ENCODE data around the gene HOXA5. TPM values are rescaled to one million over a fixed set of nuclear protein-coding genes. Genes with fewer than 3 reads are reported as not detected.

HOXA5 gene
- total RNA-seq, 1 experiment from 2014 or later = 7.5 TPM

DNA sequence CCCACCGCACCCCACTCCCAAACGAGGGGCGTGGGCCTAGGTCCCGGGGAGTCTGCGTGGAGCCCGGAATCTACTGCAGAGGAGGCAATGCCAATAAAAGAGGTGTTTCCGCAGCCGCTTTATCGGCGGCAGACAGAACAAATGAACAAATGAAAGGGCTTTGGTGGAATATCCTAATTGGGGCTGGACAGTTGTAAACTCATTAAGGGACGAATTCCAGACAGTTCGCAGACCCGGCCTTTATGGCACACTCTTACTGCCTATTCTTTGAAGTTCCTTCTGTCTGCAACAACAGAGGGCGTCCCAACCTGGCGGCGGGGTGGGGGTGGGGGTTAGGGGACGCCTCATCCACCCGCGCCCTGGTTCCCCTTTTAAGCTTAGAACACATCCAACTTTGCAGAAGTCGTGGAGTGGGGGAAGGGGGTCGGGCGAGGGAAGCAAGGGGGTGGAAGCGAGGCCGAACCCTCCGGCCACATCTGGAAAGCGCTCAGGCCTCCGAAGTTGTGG lies 17.8 kb upstream of the HOXA5 start:
- no peak for DNase-seq (ENCODE audit: extremely low read depth, low read depth)

DNA sequence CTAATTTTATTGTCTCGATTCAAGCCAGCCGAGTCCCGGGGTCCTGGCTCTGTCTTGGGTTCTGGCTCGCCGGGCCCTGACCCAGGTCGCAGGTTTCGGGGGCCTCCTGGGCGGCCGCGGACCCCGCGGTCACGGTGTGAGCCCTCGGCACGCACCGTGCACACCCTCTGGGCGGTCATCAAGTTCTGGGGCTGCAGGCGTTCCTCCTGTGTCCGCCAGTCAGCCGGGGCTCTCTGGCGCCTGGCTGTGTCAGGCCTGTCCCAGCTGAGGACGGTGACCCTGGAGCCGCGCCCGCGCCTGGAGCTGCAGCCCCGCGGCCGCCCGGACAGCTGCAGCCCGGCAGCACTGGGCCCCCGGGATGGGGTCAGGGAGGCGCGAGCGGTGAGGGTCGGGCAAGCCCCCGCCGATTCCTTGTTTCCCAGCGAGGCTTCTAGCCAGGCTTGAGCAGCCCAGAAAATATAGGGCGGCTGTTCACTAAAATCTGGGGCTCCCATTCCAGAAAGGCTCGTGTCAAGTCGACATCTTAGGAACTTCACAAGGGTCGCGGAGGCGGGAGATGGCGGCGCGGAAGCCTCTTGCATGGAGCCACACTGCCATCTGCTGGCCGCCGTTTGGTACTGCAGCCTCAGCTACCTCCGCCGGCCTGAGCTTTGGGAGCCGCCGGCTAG lies 17.2 kb upstream of the HOXA5 start:
- peak; percentile 73 for DNase-seq (ENCODE audit: extremely low read depth, low read depth)

DNA sequence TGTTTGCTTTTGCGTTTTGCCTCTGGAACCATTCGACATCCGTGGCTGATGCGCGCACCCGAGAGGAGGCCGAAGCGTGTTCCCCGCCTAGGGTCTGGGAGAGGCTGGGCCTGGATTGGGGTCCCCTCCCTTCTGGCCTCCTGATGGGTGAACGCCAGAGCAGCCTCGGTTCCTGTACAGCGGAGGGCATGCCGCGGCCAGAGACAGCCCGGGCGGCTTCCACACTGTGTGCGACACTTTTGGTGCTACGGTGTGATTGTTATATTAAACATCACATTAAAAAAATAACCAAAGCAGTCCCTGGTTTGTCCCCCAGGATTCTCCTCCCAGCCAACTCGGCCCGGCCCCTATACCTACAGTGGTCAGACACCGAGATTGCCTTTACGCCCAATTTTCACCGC lies 16.7 kb upstream of the HOXA5 start:
- DNase-seq (ENCODE audit: extremely low read depth, low read depth) = no peak

DNA sequence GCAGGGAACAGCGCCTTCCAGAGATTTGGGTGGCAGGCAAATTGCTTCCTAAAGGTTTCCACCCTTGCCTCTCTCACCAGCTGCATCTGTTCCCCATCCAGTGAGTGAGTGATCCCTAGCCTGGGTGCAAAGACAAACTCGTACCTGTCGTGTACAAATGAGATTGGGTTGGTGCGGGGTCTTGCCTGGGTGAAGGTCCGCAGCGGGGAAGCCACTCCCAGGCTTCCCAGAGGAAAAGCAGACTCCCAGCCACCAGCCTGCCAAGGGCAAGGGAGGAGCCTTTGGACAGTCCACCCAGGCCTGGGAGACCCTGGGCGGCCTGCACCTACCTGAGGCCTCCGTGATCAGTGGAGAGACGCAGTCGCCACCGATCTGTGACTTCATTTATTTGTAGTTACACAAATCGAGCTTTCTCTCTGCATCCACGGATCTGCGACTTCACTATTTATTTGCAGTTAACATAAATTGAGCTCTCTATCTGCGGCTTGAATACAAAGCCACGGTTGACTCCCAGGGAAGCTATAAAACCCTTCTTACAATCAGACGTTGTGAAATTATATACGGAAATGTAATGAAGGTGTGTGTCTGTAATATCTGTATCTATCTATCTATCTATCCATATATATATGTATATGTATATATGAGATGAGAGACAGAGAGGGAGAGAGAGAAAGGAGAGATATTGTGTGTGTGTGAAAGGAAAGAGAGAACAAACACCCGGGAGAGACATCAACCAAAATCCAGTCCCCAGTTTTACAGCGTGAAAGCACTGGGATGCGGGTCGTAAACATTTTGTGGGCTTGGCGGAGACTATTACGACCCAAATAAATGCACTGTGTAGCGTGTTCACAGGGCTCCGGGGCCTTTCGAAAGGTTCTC lies 16.0 kb upstream of the HOXA5 start:
- no peak for DNase-seq (ENCODE audit: extremely low read depth, low read depth)

DNA sequence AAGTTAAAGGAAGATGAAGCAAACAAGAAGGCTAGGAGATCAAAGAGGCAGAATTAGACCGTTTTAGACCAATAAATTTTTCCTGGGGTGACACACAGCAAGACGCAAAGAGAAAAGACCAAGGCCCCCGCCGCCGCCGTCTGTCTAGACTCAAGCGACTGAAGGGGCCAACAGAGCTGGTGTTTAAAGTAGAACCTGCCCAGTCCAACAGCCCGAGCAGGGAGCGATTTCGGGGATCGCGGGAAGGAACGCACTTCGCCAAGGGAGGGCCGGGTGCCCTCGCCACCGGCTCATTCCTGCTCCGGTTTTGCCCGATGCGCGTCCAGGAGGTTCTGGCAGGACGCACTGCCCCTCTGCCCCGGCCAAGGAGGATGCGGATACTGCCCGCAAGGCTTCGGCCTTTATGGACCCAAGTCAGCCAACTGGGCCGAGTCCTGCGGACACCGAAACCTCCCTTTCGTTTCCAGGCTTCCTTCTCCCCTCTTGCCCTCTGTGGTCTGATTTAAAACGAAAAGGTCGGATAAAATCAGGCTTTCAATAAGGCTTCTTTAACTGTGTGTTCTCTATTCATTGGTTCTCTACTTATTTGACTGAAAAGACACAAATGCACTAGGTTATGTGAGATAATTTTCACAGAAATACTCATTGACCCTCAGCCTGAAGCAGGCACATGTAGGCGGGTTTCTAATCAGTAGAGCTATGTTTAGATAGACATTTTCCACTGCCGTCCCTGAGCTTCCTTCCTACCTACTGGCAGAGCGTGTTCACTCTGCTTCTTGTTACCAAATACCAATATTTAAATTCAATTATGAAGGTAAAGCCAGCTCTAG lies 15.2 kb upstream of the HOXA5 start:
- no peak for DNase-seq (ENCODE audit: extremely low read depth, low read depth)

DNA sequence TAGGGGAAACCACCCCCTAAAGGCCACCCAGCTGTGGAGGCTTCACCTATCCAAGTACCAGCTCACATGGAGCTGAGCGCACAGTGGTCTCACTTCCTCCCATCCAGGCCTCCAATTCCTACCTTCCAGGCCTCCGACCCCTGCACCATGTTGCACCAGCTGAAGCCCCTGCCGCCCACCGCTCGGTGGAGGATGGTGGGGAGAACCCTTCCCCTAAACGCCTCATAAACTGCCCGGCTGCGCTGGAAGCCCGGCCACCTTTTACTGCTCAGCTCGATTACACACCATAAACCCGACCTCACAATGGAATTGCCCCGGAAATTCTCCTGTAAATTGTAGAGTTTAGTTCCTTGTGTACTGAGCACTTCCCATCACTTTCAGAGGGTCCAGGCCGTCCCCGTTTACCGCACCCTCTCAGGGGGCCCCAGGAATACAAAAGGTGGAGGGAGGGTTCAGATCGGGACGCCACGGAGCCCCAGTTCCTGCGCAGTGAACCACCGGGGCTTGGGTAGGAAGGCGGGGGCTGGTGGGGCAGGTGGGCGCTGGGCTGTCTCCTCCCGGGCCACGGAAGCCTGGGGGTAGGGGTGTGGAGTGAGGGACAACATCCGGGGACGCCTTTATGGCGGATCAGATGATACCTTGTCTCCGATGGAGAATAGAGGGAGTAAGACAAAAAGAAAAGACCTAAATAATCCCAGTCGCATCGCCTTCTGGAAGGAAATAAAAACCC lies 14.4 kb upstream of the HOXA5 start:
- no peak for DNase-seq (ENCODE audit: extremely low read depth, low read depth)

DNA sequence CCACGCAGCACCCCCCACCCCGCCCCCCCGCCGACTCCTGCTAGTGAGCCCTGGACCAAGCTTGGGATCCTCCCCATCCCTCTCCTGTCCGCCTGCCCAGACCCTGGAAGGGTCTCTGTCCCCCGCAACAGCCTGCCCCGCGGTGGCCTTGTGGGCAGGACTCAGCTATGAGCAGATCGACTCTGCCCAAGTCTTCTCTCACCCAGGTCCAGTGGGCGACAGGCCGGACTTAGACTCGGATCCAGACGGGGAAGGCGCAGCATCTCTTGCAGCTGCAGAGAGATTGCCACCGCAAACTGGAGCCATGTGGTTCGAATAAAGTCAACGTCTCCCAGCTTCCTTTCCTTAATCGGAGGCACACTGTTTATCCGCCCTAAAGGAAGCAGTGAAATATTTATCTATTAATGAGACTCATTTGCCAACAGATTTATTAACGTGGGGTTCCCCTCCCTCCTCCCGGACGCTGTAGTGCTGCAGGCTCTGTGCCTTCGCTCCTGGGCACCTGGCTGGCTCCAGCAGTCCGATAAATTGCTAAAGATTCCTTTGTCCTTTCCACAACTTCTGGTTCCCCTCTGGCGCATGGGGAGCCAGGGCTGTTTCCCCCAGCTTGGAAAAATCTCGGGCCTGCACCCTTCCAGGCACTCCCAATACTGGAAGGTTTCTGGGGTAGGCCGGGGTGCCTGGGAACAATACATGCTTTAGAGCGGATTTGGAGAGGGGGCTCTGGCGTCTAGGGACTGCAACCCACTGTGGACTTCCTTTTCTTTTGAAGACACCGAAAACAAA lies 13.6 kb upstream of the HOXA5 start:
- DNase-seq (ENCODE audit: extremely low read depth, low read depth) = no peak

DNA sequence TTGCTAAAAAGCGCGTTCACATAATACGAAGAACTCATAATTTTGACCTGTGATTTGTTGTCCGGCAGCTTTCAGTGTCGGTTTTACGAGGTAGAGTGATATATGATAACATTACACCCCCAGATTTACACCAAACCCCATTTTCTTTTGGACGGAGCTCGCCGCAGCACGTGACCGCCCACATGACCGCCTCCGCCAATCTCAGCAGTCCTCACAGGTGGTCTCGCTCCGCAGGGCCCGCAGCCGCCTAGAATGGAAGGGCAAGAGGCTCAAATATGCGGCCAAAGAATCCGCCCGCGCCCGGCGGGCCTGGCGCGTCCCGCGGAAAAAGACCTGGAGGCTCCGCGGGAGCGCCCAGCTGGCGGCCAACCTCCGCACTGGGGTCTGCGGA lies 13.0 kb upstream of the HOXA5 start, which contains the start of gene HOXA7:
HOXA7 (minus strand) TSS at position 168 of the 391 bp plus-strand sequence; CDS start at position 38, 130 bp downstream.
- DNase-seq (ENCODE audit: extremely low read depth, low read depth) = no peak

DNA sequence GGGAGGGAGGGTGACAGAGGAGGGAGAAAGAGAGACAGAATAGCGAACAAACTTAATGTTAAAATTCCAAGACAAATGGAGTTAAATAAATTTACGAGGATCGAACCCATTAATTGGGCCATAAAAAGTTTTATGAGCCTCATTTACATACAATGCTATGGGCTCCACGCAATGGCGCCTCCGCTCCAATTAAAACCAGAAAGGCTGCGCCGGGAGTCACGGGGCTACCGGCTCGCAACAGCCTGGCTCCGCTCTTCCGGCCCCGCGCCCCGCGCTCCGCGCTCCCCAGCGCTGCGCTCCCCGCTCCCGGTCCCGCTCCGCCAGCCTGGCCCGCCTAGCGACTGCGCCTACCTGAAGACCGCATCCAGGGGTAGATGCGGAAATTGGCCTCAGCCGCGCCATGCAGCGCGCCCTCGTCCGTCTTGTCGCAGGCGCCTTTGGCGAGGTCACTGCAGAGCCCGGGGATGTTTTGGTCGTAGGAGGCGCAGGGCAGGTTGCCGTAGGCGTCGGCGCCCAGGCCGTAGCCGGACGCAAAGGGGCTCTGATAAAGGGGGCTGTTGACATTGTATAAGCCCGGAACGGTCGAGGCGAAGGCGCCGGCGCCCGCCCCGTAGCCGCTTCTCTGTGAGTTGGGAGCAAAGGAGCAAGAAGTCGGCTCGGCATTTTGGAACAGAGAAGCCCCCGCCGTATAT lies 12.5 kb upstream of the HOXA5 start:
- no peak for DNase-seq (ENCODE audit: extremely low read depth, low read depth)

DNA sequence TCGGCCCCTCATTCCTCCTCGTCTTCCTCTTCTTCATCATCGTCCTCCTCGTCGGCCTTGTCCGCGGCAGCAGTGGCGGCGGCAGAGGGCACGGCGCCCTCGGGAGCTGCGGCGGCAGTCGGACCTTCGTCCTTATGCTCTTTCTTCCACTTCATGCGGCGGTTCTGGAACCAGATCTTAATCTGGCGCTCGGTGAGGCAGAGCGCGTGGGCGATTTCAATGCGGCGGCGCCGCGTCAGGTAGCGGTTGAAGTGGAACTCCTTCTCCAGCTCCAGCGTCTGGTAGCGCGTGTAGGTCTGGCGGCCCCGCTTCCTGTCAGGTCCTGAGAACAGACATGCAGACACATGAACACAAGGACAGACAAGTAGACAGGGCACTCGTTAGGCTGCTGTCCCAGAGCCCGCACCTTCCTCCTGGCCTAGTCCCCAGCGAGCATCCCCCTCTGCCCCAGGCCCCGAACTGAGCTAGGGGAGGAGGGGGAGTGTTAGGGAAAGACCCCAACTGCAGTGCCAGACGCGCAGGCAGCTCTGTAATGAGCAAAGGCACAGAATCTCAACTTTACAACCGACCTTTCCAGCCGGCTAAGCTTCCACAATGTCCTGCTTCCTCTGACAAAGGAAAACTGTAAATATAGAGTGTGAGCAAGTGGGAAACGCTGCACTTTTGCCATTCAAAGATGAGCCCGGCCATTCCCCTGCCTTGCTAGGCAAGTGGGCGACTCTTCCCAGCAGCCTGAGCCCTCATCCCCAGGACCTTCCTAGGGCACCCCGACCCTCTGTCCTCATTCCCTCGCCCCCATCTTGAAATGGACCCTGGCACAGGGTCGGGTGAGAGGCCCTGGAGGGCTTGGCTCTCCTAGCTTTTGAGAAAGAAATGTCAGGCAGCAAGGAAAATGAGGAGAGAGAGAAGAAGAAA lies 11.7 kb upstream of the HOXA5 start:
- DNase-seq (ENCODE audit: extremely low read depth, low read depth) = no peak

DNA sequence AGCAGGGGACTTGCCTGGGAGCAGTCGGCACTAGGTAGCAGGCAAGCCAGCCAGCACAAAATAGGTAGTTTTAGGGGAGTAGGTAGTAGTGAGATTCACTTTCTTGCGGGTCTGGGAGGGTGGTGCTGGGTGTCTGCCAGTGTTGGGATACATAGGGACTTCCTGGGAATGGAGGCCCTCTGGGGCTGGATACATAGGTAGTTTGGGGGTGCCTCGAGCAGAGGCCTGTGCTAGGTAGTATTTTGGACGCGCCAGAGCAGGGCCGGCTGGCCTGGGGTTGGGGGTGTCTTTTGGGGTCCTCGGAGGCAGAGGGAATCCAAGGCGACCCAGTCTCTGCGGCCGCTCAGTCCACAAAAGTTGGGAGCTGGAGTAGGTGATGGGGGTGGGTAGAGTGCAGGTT lies 10.9 kb upstream of the HOXA5 start:
- no peak for DNase-seq (ENCODE audit: extremely low read depth, low read depth)

DNA sequence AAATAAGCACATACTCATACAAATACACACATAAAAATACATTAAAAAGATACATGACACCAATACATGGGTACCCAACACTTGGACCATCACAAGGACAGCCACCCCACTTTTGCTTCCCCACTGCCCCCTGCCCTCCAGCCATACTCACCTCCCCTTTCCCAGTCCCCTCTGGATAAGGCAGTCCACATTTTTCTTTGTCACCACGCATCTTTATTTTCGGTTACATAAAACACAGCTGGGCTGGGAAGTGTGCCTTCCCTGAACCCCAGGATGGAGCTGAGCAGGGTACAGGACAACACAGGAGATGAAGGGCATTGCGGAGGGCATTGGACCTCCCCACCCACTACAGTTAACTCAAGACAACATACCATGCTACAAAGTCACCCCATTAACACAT lies 10.0 kb upstream of the HOXA5 start:
- DNase-seq (ENCODE audit: extremely low read depth, low read depth) = no peak

DNA sequence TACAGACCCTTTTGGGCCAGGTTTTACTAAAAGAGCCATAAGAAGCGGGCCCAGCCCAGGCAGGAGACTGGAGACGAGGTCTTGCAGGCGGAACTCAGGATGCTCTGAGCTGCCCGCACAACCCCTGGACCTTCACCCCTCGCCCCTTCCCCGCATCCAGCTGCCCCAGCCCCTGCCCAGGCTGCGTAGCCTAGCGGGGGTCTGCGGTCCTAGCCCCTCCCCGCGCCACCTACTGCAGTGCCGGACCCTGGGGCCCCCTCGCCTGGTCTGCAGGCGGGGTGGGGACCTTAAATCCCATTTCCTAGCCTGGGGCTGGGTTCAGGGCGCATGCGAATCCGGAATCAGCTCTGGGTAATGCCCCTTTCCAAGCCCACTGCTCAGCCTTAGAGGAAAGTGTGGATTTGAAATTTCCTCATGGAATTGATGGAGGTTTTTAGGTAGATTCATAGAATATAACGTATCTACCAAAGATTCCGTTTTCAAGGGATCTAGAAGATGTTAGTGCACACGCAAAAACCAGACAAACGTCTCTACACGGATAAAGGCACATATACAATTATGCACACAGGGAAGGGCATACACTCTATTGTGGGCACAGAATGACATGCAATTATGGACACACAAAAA lies 9.4 kb upstream of the HOXA5 start:
- no peak for DNase-seq (ENCODE audit: extremely low read depth, low read depth)

DNA sequence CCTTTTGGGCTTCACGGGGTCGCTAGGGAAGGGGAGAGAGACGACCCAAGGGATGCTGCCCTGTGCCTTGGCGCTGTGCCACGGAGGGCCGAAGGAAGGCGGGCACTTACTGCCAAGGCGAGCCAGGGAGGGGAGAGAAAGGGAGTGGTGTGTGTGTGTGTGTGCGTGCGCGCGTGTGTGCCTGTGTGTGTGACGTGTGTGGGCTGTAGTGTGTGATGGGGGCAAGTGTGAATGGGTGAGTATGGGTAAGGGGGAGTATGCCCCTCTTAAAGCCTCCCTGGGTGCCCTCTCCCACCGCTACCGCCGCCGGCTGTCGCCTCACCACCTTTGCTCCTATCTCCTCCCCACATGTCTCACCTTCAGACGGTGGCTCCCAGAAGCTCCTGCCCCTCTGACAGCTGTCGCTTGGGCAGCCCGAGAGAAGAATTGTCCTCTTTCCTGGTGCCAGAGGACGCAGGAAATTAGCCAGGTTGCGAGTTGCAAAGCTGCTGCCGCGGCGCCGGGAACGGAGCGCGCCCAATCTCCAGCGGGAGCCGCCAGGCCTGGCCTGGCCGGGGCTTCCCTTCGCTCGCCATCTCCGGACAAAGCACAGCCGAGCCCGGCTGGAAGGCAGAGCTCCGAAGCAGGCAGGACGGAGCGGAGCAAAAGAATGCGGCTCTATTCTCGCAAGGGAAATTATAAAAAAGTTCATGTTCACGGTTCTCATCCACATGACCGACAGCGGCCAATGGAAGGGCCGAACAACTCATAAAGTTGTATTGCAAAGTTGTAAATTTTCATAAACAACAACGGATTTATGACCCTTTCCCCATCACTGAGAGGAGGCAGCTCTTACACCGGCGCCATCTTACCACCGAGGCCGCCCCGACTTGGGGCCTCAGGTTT lies 8.7 kb upstream of the HOXA5 start, which contains the start of gene HOXA3:
HOXA3 (minus strand) TSS at position 653 of the 885 bp plus-strand sequence. CDS start 41,943 bp downstream, outside the sequence.
- DNase-seq (ENCODE audit: extremely low read depth, low read depth) = no peak

DNA sequence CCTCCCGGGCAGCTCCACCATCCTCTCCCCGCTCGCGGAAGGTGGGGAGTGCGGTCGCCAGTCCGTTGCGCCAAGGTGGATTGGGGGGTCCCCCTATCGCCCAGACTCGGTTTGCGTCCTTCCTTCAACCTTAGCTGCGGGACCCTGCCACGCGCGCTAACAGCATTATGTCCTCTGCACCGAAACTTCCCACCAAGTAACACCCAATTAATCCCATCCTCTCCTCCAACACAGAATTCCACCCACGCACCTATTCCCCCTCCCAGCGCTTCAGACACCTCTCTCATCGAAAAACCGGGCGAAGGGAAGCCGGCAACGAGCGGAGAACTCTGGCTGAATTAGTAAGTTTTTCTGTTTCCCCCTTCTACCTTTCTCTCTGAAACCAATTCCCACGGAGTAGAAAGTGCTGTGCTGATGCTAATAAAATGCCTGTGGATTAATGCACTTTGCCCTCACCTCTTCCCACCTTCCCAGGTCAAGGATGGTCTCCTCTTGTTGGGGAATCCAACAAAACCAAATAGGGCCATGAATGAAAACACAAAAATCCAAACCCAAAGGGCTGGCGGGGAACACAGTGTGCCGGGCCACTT lies 8.0 kb upstream of the HOXA5 start:
- no peak for DNase-seq (ENCODE audit: extremely low read depth, low read depth)

Data from NCI-H460 (cell line).